ENCODE measurements around the gene C2CD4B.
A peak's percentile ranks its signal among the peaks of the same experiment; 100 is the strongest.

The C2CD4B gene

GRCh38 chr15:62118520-62119226 lies 46.4 kb downstream of the C2CD4B start:
- peak; percentile 84 for FAIRE-seq

DNA sequence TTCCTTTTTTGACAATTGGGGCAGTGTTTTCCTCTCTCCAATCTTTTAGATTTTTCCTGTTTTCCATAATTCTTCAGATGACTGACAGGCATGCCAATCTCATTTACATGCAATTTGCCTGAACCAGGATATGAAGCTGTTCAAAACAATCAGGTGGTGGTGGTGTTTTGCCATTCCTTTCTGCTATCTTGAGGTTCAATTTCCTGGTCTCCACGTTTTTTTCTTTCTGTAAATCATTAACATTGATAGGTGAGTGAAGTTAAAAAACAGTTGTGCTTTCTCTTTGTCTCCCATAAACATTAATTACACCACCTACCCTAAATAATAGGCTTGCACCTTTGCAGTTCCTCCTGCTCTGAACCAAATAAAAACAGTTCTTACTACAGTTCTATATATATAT lies 49.2 kb downstream of the C2CD4B start:
- FAIRE-seq = peak; percentile 70
